NCI-H2227 treated with DMSO at 0.1 percent for 48 hours (cell line): ENCODE results near the gene SNTB2.

Experiments used
- DNase-seq: peaks from one replicate; lab custom pipeline; 2025; lab: John Stamatoyannopoulos, UW

SNTB2 gene

GRCh38 chr16:69340095-69340644, 153.2 kb downstream of the SNTB2 start:
- no peak for DNase-seq

- DNase-seq: no peak
Observed at GRCh38 chr16:69344171-69344570, 157.2 kb downstream of the SNTB2 start.

GRCh38 chr16:69345923-69346322, 159.0 kb downstream of the SNTB2 start:
- no peak for DNase-seq

GRCh38 chr16:69346683-69347082, 159.7 kb downstream of the SNTB2 start:
- DNase-seq: no peak

GRCh38 chr16:69348222-69348621, 161.3 kb downstream of the SNTB2 start:
- DNase-seq: no peak

GRCh38 chr16:69349536-69349935, 162.6 kb downstream of the SNTB2 start:
- no peak for DNase-seq

GRCh38 chr16:69350536-69351133, 163.7 kb downstream of the SNTB2 start:
- DNase-seq: no peak

GRCh38 chr16:69351309-69352027, 164.5 kb downstream of the SNTB2 start, which contains the start of gene TMED6:
TMED6 (minus strand) TSS chr16:69351786; CDS start chr16:69351753, 33 bp downstream.
- DNase-seq: peak; percentile 33
